HG02981 (cell line): ENCODE data around the gene TRIM33.
"Not testable (repeated sequence)": the region's sequence is repeated elsewhere in the genome, so short reads cannot be mapped to it uniquely, and the experiment has no call there.

Experiments used
- ATAC-seq: cut with Tn5 transposase; IDR thresholded peaks from one replicate; pipeline ENCODE4 v1.9.1; 2021; ENCODE audit warnings: mild to moderate bottlenecking, moderate library complexity; ENCODE audit not compliant: unreplicated experiment

The TRIM33 gene

GRCh38 chr1:114510274-114511031, 550 bp downstream of the TRIM33 start:
- peak; percentile 52 for ATAC-seq

- no peak for ATAC-seq
Observed at GRCh38 chr1:114509596-114510273, 1.3 kb downstream of the TRIM33 start.

- no peak for ATAC-seq
Observed at GRCh38 chr1:114508386-114508898, 2.6 kb downstream of the TRIM33 start.

- ATAC-seq, result no peak
Observed at GRCh38 chr1:114507513-114507912, 3.5 kb downstream of the TRIM33 start.

DNA sequence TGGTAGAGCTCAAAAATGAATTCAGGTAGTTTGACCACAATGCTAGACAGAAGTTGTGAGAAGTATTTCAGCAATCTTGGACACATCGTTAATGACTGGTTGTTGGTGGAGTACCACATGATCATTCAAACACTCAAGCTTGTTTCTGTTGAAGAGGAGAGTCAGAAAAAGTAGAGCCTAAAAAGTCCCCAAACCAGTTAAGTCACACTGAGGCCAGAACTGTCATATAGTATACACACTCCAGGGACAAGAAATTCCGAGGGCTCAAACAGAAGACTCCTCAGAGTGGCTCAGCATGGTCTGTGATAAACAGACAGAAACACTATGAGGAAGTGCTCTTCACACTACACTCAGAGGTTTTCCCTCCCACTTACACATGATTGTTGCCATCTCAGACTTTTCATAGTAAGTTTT, 5.8 kb downstream of the TRIM33 start:
- ATAC-seq, result no peak

- ATAC-seq, result no peak
Observed at GRCh38 chr1:114503916-114504422, 7.0 kb downstream of the TRIM33 start.

DNA sequence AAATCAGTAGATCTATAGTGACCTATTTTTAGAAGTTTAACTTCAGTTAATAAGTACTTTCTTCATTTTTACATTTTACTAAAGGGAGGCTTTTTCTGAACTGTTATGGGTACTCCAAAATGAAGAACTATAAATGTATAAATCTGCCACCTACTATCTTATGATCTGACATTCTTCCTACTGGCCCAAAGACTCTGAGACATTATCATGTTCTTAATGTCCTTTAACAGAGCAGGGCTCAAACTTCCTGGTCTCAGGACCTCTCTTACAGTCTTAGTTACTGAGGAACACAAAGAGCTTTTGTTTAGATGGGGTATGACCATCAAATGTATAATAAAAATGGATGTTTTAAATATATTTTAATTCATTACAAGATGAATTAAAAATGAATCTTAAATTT, 8.9 kb downstream of the TRIM33 start:
- ATAC-seq, result no peak

DNA sequence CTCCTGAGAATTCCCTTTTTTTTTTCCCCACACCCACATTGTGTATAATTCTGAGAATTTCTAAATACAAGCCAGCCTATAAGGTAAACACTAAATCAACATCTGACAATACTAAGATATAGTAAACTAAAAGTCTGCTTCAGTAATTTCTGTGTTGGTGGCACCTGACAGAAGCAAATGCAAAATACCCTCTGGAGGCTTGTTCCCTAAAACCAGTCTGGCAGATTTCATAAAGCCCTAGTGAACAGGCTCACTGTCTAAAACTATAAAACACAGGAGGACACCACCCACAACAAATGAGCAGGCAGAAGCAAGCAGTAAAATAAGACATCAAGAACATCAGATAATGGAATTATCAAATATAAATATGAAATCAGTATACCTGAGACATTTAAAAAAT, 11.5 kb downstream of the TRIM33 start:
- ATAC-seq, result no peak

GRCh38 chr1:114496089-114496488, 14.9 kb downstream of the TRIM33 start:
- ATAC-seq, result no peak

DNA sequence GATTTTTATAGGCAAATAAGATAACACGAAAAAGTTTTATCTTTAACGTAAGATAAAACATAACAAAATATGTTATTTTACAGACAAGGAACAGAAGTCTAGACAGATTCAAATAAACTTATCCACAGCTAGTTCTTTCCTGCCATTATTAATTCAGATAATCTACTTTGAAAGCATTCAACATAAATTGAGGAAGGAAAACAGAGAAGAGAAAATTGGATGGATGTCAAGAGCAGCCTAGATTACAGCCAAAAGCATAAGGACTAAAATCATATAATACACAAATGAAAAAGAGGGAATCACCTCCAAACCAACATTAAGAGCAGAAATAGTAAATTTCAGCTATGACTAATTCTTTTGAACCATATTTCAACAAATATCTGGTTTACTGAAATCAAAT, 15.5 kb downstream of the TRIM33 start:
- ATAC-seq, result no peak

DNA sequence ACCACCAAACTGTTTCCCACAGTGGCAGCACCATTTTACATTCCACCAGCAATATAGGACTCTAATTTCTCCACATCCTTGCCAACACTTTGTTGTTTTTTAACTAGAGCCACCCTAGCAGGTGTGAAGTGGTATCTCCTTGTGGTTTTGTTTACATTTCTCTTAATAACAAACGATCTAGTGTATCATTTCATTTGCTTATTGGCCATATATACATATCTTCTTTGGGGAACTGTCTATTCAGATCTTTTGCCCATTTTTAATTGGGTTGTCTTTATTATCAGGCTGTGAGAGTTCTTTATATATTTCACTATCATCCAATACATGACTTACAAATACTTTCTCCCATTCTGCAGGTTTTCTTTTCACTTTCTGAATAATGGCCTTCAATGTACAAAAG, 18.0 kb downstream of the TRIM33 start:
- no peak for ATAC-seq

- no peak for ATAC-seq
Observed at GRCh38 chr1:114490274-114490693, 20.7 kb downstream of the TRIM33 start.

DNA sequence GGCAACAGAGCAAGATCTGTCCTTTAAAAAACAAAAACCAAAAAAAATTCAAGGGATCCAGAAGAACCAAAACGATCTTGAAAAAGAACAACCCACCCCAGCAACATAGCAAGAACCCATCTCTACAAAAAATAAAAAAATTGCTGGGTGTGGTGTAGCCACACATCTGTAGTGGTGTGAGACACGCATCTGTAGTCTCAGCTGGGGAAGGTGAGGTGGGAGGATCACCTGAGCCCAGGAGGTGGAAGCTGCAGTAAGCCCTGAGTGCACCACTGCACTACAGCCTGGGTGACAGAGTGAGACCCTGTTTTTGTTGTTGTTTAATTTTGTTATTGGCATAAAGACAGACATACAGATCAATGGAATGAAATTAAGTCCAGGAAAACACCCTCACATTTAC, 22.3 kb downstream of the TRIM33 start:
- no peak for ATAC-seq

- no peak for ATAC-seq
Observed at GRCh38 chr1:114485286-114485685, 25.7 kb downstream of the TRIM33 start.

DNA sequence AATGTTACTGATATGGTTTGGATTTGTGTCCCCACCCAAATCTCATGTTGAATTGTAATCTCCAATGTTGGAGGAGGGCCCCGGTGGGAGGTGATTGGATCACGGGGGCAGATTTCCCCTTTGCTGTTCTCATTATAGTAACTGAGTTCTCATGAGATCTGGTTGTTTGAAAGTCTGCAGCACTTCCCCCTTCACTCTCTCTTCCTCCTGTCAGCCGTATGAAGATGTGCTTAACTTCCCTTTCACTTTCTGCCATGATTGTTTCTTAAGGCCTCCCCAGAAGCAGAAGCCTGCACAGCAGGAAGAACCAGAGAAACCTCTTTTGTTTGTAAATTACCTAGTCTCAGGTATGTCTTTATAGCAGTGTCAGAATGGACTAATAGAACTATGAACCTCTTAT, 28.4 kb downstream of the TRIM33 start:
- no peak for ATAC-seq

DNA sequence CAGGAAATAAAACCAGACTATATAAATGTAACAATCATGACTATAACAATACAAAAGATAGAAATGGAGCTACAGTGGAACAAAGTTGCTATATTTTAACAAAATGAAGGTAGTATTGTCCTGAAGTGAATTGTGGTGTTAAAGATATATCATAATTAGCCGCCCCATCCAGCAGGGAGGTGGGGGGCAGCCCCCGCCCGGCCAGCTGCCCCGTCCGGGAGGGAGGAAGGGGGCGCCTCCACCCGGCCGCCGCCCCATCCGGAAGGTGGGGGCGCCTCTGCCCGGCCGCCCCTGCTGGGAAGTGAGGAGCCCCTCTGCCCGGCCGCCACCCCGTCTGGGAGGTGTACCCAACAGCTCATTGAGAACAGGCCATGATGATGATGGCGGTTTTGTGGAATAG, 31.4 kb downstream of the TRIM33 start:
- not testable (repeated sequence) for ATAC-seq

DNA sequence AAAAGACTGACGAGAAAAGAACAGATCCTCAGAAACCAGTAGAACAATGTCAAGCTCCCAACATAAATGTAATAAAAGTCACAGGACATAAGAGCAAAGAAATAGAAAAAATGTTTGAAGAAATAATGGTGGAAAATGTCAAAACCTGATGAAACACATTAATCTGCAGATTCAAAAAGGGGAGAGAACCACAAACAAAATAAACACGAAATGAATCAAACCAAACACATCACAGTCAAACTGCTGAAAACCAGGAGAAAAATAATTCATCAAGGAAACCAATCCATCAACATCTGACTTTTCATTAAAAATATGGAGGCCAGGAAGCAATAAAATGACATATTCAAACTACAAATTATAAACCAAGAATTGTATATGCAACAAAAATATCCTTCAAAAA, 31.9 kb downstream of the TRIM33 start:
- no peak for ATAC-seq

DNA sequence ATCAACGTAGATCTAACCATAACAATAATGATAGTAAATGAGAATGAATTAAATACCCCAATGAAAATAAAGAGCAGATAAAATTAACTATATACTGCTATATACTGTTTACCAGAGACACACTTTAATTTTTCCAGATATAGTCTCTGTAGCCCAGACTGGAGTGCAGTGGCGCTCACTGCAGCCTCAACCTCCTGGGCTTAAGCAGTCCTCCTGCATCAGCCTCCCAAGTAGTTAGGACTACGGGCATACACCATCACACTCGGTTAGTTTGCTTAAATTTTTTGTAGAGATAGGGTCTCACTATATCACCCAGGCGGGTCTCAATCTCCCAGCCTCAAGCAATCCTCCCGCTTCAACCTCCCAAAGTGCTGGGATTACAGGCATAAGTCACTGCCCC, 37.2 kb downstream of the TRIM33 start:
- no peak for ATAC-seq

GRCh38 chr1:114472408-114472807, 38.6 kb downstream of the TRIM33 start:
- ATAC-seq, result no peak

- ATAC-seq, result no peak
Observed at GRCh38 chr1:114470681-114471080, 40.3 kb downstream of the TRIM33 start.

DNA sequence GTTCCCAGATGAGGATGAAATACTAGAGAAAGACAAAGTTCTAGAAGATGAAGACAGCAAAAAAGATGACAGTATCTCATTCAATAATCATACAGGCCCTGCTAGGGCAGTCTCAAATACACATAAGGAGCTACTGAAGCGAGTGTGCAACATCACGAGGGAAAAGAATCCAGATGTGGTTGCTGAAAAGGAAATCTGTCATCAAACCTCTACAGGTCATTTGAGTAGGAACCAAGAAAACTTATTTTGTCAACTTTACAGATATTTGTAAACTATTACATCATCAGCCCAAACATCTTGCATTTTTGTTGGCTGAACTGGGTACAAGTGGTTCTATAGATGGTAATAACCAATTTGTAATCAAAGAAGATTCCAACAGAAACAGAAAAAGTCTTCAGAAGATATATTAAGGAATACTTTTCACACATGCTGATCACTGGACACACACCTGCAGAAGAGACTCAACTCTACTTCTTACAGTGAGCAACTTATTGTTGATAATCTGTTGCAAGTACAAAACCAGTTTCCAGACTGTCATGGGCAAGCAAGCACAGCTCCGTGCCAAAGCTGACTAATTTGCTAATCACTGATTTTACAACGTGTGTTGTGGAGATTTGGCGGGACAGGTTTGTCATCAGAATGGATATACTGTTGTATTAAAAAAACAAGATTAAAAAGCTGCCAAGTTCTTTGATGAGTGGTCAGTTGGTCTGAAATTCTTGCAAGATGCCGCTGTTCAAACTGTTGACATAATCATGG, 42.1 kb downstream of the TRIM33 start:
- ATAC-seq, result no peak
